ENCODE results near the gene TMEM214. TPM values are rescaled to one million over a fixed set of nuclear protein-coding genes. Genes with fewer than 3 reads are reported as not detected.

Gene TMEM214
- total RNA-seq, 1 experiment from 2014 or later = 77.8 TPM

DNA sequence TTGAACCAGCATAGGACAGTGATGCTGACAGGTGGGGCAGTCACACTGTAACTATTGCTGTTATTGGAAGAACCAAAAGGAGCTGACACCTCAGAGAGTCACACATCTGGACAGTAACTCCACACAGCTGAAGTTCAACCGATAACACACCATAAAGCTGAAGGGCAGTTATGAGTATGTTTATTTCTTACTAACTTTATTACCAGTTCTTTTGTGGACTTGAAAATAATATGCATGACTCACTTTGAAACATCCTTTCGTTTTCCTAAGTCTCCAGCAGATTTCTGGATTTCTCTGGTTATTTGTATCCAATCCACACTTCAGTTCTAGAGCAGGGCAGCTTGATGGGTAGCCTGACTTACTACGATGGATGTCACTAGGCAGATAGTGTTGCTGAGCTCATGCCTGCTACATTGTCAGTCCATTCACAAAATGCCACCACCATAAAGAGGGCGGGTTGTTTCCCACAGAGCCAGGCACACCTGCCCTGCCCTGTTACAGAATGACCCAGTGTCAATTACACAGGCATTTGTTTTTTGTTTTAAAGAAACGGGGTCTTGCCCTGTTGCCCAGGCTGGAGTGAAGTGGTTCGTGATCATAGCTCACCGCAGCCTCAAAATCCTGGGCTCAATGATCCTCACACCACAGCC is 10.3 kb downstream of the TMEM214 start:
- Histone ChIP-seq H3K27ac (ENCODE audit: low read length) (no peak overlapping the region), H3K4me3 (ENCODE audit: low read depth in 2 of 2, low read length in 2 of 2) (no peak overlapping the region), H3K9me3 (ENCODE audit: control insufficient read depth, insufficient read depth, low read depth, low read length) (no peaks in the 10 kb centered on the region), H3K27me3 (ENCODE audit: control insufficient read depth, insufficient read depth, low read length) (no peaks in the 10 kb centered on the region), H3K36me3 (ENCODE audit: control insufficient read depth, insufficient read depth, low read length) (peaks cover 3% of the 10 kb centered on the region), H3K4me1 (ENCODE audit: control insufficient read depth, insufficient read depth, low read length) (no peaks in the 10 kb centered on the region)
- no TSS peak for BruUV-seq (replicated peaks)
- intact Hi-C loops (cut with micrococcal nuclease; ENCODE audit: unreplicated experiment) (no loop called here), in situ Hi-C loops (cut with HindIII; ENCODE audit: low pct_unique_long_range_greater_than_20kb, low sequenced_read_pairs) (no loop called here)
- ChIA-PET POLR2A (no interaction called here), CTCF (interaction anchor here (0.6 kb wide), 1 partner anchor 197 kb away, joined by 3 read pairs; no protein-coding TSS in a partner anchor)
- no peak for ATAC-seq
- DNase-seq (ENCODE audit: low read depth, low spot score) = no peak
- TF ChIP-seq SIN3A (IDR thresholded peaks at IDR 0.05; ENCODE audit: borderline replicate concordance, insufficient read depth, low read depth, low read length) = no peak
- no peak for TF ChIP-seq TCF7L2 (IDR thresholded peaks at IDR 0.05; ENCODE audit: low read depth, low read length)
- TF ChIP-seq, protein P1, sequence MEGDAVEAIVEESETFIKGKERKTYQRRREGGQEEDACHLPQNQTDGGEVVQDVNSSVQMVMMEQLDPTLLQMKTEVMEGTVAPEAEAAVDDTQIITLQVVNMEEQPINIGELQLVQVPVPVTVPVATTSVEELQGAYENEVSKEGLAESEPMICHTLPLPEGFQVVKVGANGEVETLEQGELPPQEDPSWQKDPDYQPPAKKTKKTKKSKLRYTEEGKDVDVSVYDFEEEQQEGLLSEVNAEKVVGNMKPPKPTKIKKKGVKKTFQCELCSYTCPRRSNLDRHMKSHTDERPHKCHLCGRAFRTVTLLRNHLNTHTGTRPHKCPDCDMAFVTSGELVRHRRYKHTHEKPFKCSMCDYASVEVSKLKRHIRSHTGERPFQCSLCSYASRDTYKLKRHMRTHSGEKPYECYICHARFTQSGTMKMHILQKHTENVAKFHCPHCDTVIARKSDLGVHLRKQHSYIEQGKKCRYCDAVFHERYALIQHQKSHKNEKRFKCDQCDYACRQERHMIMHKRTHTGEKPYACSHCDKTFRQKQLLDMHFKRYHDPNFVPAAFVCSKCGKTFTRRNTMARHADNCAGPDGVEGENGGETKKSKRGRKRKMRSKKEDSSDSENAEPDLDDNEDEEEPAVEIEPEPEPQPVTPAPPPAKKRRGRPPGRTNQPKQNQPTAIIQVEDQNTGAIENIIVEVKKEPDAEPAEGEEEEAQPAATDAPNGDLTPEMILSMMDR (IDR thresholded peaks at IDR 0.05) = no peak
- TF ChIP-seq POLR2AphosphoS5 (IDR thresholded peaks at IDR 0.05; ENCODE audit: low read depth, low read length) = no peak
- TF ChIP-seq, protein P2, sequence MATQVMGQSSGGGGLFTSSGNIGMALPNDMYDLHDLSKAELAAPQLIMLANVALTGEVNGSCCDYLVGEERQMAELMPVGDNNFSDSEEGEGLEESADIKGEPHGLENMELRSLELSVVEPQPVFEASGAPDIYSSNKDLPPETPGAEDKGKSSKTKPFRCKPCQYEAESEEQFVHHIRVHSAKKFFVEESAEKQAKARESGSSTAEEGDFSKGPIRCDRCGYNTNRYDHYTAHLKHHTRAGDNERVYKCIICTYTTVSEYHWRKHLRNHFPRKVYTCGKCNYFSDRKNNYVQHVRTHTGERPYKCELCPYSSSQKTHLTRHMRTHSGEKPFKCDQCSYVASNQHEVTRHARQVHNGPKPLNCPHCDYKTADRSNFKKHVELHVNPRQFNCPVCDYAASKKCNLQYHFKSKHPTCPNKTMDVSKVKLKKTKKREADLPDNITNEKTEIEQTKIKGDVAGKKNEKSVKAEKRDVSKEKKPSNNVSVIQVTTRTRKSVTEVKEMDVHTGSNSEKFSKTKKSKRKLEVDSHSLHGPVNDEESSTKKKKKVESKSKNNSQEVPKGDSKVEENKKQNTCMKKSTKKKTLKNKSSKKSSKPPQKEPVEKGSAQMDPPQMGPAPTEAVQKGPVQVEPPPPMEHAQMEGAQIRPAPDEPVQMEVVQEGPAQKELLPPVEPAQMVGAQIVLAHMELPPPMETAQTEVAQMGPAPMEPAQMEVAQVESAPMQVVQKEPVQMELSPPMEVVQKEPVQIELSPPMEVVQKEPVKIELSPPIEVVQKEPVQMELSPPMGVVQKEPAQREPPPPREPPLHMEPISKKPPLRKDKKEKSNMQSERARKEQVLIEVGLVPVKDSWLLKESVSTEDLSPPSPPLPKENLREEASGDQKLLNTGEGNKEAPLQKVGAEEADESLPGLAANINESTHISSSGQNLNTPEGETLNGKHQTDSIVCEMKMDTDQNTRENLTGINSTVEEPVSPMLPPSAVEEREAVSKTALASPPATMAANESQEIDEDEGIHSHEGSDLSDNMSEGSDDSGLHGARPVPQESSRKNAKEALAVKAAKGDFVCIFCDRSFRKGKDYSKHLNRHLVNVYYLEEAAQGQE (IDR thresholded peaks at IDR 0.05; ENCODE audit: insufficient read depth in 1 of 2, low read depth in 2 of 2, low read length in 1 of 2) = no peak

DNA sequence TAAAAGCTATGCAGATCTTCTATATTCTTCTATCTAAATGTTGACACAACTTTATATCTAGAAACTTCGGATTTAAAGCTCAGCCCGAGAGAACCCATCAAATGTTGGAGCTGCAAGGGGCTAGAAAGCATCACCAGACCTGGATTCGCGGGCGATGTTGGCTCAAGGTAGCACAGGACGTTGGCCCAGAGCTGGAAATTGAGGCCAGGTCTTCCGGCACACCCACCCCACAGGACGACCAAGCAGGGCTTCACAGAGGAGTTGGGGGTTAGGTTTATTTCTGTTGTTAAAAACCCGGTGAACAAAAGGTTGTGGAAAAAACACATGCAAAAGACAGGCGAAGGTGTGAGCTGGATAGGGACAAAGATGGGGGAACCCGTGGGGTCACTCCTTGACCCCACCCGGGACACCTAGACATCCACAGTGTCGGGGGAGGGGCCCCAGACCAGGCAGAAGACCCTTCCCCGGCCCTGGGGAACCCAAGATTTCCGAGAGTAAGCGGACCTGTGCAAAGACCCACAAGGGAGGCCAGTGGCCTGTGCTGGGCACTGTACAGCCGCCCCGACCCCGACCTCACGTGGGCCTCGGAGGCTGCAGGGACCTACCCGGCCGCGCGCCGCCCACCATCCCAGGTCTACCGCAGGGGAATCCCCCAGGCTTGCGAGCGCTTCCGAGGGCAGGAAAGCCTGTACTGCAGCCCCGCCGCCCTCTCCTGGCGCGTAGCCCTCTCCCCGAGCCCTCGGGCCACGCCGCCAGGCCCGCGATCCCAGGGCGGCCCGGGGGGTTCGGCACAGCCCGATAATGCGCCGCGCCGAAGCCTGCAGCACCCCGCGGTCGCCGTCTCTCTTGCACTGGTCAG is 16.9 kb downstream of the TMEM214 start:
- BruUV-seq (replicated peaks) = no TSS peak
- ATAC-seq (peak; percentile 19), DNase-seq (ENCODE audit: low read depth, low spot score) (no peak)
- Histone ChIP-seq H3K36me3 (ENCODE audit: control insufficient read depth, insufficient read depth, low read length) (peaks cover 3% of the 10 kb centered on the region), H3K9me3 (ENCODE audit: control insufficient read depth, insufficient read depth, low read depth, low read length) (no peaks in the 10 kb centered on the region), H3K4me3 (ENCODE audit: low read depth in 2 of 2, low read length in 2 of 2) (peak overlapping the region; percentile 80 to 95), H3K27me3 (ENCODE audit: control insufficient read depth, insufficient read depth, low read length) (no peaks in the 10 kb centered on the region), H3K27ac (ENCODE audit: low read length) (peak overlapping the region; percentile 82), H3K4me1 (ENCODE audit: control insufficient read depth, insufficient read depth, low read length) (peaks cover 6% of the 10 kb centered on the region)
- POLR2A ChIA-PET = interaction anchor here (0.6 to 1.5 kb wide), 2 partner anchors 22 to 61 kb away, joined by 3 to 6 read pairs; partner anchors contain the start of gene OST4
- in situ Hi-C loops (cut with HindIII; ENCODE audit: low pct_unique_long_range_greater_than_20kb, low sequenced_read_pairs) (no loop called here), intact Hi-C loops (cut with micrococcal nuclease; ENCODE audit: unreplicated experiment) (no loop called here)
- CTCF ChIA-PET = interaction anchor here (0.8 to 1.3 kb wide), 2 partner anchors 88 to 142 kb away, joined by 3 to 5 read pairs; no protein-coding TSS in a partner anchor
- TF ChIP-seq POLR2AphosphoS5 (IDR thresholded peaks at IDR 0.05; ENCODE audit: low read depth, low read length) (no peak), TCF7L2 (IDR thresholded peaks at IDR 0.05; ENCODE audit: low read depth, low read length) (no peak), SIN3A (IDR thresholded peaks at IDR 0.05; ENCODE audit: borderline replicate concordance, insufficient read depth, low read depth, low read length) (no peak)
- TF ChIP-seq, protein P2 (IDR thresholded peaks at IDR 0.05; ENCODE audit: insufficient read depth in 1 of 2, low read depth in 2 of 2, low read length in 1 of 2) = no peak
- TF ChIP-seq, protein P1 (IDR thresholded peaks at IDR 0.05) = no peak
